Measurements from ENCODE around the gene NFATC2IP. TPM values are rescaled to one million over a fixed set of nuclear protein-coding genes. Genes with fewer than 3 reads are reported as not detected.

Gene NFATC2IP
- total RNA-seq, 1 donor from 2014 or later: 32.6 TPM

DNA sequence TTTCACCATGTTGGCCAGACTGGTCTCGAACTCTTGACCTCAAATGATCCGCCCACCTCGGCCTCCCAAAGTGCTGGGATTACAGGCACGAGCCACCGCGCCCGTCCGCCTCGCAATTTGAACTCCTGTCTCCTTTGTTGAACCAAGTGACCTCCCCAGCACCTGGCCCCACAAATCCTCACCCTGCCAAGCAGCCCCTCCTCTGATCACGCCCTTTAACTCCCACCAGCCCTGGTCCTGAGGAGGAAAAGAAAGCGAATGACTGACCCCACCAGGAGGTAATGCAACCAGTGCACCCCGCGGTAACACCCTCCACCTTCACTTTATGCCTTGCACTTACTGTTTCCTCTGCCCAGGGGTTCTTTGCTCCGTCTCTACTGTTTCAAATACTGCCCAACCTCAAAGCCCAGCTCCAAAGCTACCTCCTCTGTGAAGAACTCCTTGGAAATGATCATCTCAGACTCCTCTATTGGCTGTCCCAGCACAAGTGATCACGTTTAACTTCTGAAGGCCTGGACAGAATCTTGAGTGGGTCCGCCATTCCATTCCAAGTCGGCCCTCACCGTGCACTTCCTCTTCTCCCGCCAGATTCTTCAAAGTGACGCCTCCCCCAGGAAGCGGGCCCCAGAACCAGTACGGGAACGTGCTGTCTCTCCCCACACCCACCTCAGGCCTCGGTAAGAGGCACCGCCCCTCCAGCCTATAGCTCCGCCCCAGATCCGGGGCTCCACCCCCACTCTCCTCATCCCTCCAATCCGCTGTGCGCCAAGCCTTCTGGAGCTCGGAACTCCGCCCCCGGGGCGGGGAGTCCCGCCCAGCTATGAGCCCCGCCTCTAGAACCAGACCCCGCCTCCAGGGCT is 14.6 kb upstream of the NFATC2IP start:
- no peak overlapping the region for H3K4me3 Mint-ChIP-seq (ENCODE audit: unreplicated experiment)
- H3K4me2 ChIP-seq (ENCODE audit: low read length): peak overlapping the region; percentile 27
- no peak for FAIRE-seq

DNA sequence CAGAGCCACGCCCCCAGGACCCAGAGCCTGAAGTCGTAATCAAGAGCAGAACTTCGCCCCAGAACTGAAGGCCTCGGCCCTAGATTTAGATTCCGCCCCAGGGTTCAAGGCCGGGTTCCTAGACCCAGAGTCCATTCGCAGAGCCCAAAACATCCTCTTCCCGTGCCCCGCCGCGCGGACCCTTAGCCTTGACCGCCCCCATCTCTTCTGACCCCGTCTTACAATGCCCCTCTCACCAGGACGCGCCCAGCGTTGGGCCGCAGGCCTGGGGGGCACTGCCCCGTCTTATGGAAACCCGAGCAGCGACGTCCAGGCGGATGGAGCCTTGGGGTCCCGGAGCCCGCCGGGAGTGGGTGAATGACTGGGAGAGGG is 14.0 kb upstream of the NFATC2IP start:
- Mint-ChIP-seq H3K9me3 (ENCODE audit: unreplicated experiment) (peaks cover 5% of the 10 kb centered on the region), H3K4me1 (ENCODE audit: low read depth, unreplicated experiment) (no peaks in the 10 kb centered on the region), H3K27ac (ENCODE audit: unreplicated experiment) (no peak overlapping the region), H3K27me3 (ENCODE audit: low read depth, unreplicated experiment) (peaks cover 33% of the 10 kb centered on the region), H3K36me3 (ENCODE audit: low read depth, unreplicated experiment) (peaks cover 3% of the 10 kb centered on the region), H3K4me3 (ENCODE audit: unreplicated experiment) (no peak overlapping the region)
- H3K27ac ChIP-seq (ENCODE audit: low read depth, low read length): no peak overlapping the region
- no peak for FAIRE-seq
- DNase-seq (ENCODE audit: low read depth): no peak
- H3K4me2 ChIP-seq (ENCODE audit: low read length): no peak overlapping the region
- TF ChIP-seq, protein P1, sequence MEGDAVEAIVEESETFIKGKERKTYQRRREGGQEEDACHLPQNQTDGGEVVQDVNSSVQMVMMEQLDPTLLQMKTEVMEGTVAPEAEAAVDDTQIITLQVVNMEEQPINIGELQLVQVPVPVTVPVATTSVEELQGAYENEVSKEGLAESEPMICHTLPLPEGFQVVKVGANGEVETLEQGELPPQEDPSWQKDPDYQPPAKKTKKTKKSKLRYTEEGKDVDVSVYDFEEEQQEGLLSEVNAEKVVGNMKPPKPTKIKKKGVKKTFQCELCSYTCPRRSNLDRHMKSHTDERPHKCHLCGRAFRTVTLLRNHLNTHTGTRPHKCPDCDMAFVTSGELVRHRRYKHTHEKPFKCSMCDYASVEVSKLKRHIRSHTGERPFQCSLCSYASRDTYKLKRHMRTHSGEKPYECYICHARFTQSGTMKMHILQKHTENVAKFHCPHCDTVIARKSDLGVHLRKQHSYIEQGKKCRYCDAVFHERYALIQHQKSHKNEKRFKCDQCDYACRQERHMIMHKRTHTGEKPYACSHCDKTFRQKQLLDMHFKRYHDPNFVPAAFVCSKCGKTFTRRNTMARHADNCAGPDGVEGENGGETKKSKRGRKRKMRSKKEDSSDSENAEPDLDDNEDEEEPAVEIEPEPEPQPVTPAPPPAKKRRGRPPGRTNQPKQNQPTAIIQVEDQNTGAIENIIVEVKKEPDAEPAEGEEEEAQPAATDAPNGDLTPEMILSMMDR (IDR thresholded peaks at IDR 0.05; ENCODE audit: insufficient read depth, low read depth, low read length): no peak
- TF ChIP-seq EZH2 (IDR thresholded peaks at IDR 0.05; ENCODE audit: insufficient read depth, low read length): no peak
- H3K36me3 ChIP-seq (ENCODE audit: insufficient read depth, low read length): no peaks in the 10 kb centered on the region
- no peak overlapping the region for H3K4me3 ChIP-seq (ENCODE audit: insufficient read depth, low read depth, low read length)
- no peaks in the 10 kb centered on the region for H3K79me2 ChIP-seq (ENCODE audit: insufficient read depth, low read length)
- H3K9ac ChIP-seq (ENCODE audit: low read length): no peak overlapping the region
- no peaks in the 10 kb centered on the region for H4K20me1 ChIP-seq (ENCODE audit: insufficient read depth, low read length)
- H2AFZ ChIP-seq (ENCODE audit: low read depth, low read length): no peak overlapping the region
- H3K4me1 ChIP-seq (ENCODE audit: insufficient read depth, low read length): no peaks in the 10 kb centered on the region
- no peaks in the 10 kb centered on the region for H3K9me3 ChIP-seq (ENCODE audit: insufficient read depth, low read depth, low read length)
- no peaks in the 10 kb centered on the region for H3K27me3 ChIP-seq (ENCODE audit: insufficient read depth, low read length)

More for the DNA sequence above, 14.6 kb upstream of the NFATC2IP start:
- TF ChIP-seq, protein P1 (IDR thresholded peaks at IDR 0.05; ENCODE audit: insufficient read depth, low read depth, low read length): no peak
- no peak for TF ChIP-seq EZH2 (IDR thresholded peaks at IDR 0.05; ENCODE audit: insufficient read depth, low read length)
- no peaks in the 10 kb centered on the region for H3K79me2 ChIP-seq (ENCODE audit: insufficient read depth, low read length)
- H3K9me3 ChIP-seq (ENCODE audit: insufficient read depth, low read depth, low read length): no peaks in the 10 kb centered on the region
- DNase-seq (ENCODE audit: low read depth): peak; percentile 24
- H3K4me1 ChIP-seq (ENCODE audit: insufficient read depth, low read length): no peaks in the 10 kb centered on the region
- H3K27me3 Mint-ChIP-seq (ENCODE audit: low read depth, unreplicated experiment): peaks cover 33% of the 10 kb centered on the region
- H3K36me3 Mint-ChIP-seq (ENCODE audit: low read depth, unreplicated experiment): peaks cover 3% of the 10 kb centered on the region
- H4K20me1 ChIP-seq (ENCODE audit: insufficient read depth, low read length): no peaks in the 10 kb centered on the region
- H3K9ac ChIP-seq (ENCODE audit: low read length): no peak overlapping the region
- no peak overlapping the region for H3K4me3 ChIP-seq (ENCODE audit: insufficient read depth, low read depth, low read length)
- H3K9me3 Mint-ChIP-seq (ENCODE audit: unreplicated experiment): peaks cover 5% of the 10 kb centered on the region
- no peaks in the 10 kb centered on the region for H3K4me1 Mint-ChIP-seq (ENCODE audit: low read depth, unreplicated experiment)
- H3K27ac ChIP-seq (ENCODE audit: low read depth, low read length): no peak overlapping the region
- H3K27ac Mint-ChIP-seq (ENCODE audit: unreplicated experiment): no peak overlapping the region
- H3K27me3 ChIP-seq (ENCODE audit: insufficient read depth, low read length): no peaks in the 10 kb centered on the region
- peak overlapping the region; percentile 6 for H2AFZ ChIP-seq (ENCODE audit: low read depth, low read length)
- no peaks in the 10 kb centered on the region for H3K36me3 ChIP-seq (ENCODE audit: insufficient read depth, low read length)

All from astrocyte (in vitro differentiated cells and primary cell).